Parathyroid adenoma (tissue), 2 donors: ENCODE results near the gene GADD45B.

Experiments
- H2AFZ ChIP-seq: fragments of 300-600 bp; sonication (generic); one replicate; pipeline ENCODE4 v1.7.0; 2017; ENCODE audit warnings: antibody characterized with exemption, mild to moderate bottlenecking
- H3K27ac ChIP-seq: fragments of 300-600 bp; sonication (generic); one replicate; pipeline ENCODE4 v1.7.0; 2017
- H3K27me3 ChIP-seq: fragments of 300-600 bp; sonication (generic); one replicate; pipeline ENCODE4 v1.7.0; 2017; ENCODE audit warnings: low read length; ENCODE audit not compliant: control insufficient read depth, insufficient read depth
- H3K36me3 ChIP-seq: fragments of 300-600 bp; sonication (generic); one replicate; pipeline ENCODE4 v1.7.0; 2017; ENCODE audit warnings: low read length; ENCODE audit not compliant: control insufficient read depth, insufficient read depth
- H3K4me1 ChIP-seq: fragments of 300-600 bp; sonication (generic); one replicate; pipeline ENCODE4 v1.7.0; 2017; ENCODE audit warnings: control low read depth
- H3K4me2 ChIP-seq: fragments of 300-600 bp; sonication (generic); one replicate; pipeline ENCODE4 v1.7.0; 2017; ENCODE audit warnings: low read length
- H3K4me3 ChIP-seq: fragments of 300-600 bp; sonication (generic); one replicate; pipeline ENCODE4 v1.7.0; 2017; ENCODE audit warnings: low read depth, low read length
- H3K79me2 ChIP-seq: fragments of 300-600 bp; sonication (generic); one replicate; pipeline ENCODE4 v1.7.0; 2017; ENCODE audit warnings: control low read depth
- H3K9ac ChIP-seq: fragments of 300-600 bp; sonication (generic); one replicate; pipeline ENCODE4 v1.7.0; 2017; ENCODE audit warnings: mild to moderate bottlenecking
- H3K9me3 ChIP-seq: fragments of 300-600 bp; sonication (generic); one replicate; pipeline ENCODE4 v1.7.0; 2017; ENCODE audit warnings: low read length; ENCODE audit not compliant: control insufficient read depth
- TF ChIP-seq, protein P1 (sequence below): fragments of 300-600 bp; sonication (generic); IDR thresholded peaks from one replicate; pipeline ENCODE4 v1.7.0; 2017; ENCODE audit warnings: antibody characterized with exemption, mild to moderate bottlenecking
- donor health status: primary hyperparathyroidism.

GADD45B gene

DNA sequence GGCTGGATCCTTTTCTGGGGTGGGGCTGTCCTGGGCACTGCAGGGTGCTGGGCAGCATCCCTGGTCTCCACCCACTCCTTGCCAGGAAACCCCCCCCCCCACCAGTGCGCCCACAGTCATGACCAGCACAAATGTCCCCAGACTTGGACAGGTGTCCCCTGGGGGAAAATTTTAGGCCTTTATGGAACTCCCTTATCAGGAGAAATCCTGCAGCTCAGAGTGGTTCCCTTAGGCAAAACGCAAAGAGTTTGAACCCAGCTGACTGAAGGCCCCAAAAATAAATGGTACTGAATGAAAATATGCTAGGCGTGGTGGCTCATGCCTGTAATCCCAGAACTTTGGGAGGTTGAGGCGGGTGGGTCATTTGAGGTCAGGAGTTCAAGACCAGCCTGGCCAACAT lies 51.8 kb downstream of the GADD45B start:
- Histone ChIP-seq H3K27me3 (no peaks in the 10 kb centered on the region), H2AFZ (no peak overlapping the region), H3K36me3 (no peaks in the 10 kb centered on the region), H3K4me2 (no peak overlapping the region), H3K9ac (no peak overlapping the region), H3K79me2 (no peaks in the 10 kb centered on the region), H3K9me3 (no peaks in the 10 kb centered on the region), H3K27ac (no peak overlapping the region), H3K4me1 (no peaks in the 10 kb centered on the region), H3K4me3 (no peak overlapping the region)
- TF ChIP-seq, protein P1, sequence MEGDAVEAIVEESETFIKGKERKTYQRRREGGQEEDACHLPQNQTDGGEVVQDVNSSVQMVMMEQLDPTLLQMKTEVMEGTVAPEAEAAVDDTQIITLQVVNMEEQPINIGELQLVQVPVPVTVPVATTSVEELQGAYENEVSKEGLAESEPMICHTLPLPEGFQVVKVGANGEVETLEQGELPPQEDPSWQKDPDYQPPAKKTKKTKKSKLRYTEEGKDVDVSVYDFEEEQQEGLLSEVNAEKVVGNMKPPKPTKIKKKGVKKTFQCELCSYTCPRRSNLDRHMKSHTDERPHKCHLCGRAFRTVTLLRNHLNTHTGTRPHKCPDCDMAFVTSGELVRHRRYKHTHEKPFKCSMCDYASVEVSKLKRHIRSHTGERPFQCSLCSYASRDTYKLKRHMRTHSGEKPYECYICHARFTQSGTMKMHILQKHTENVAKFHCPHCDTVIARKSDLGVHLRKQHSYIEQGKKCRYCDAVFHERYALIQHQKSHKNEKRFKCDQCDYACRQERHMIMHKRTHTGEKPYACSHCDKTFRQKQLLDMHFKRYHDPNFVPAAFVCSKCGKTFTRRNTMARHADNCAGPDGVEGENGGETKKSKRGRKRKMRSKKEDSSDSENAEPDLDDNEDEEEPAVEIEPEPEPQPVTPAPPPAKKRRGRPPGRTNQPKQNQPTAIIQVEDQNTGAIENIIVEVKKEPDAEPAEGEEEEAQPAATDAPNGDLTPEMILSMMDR = no peak
